ENCODE data around the gene EIF1B. TPM values are rescaled to one million over a fixed set of nuclear protein-coding genes. Genes with fewer than 3 reads are reported as not detected.

Gene EIF1B
- total RNA-seq, 1 experiment from 2014 or later = 25.0 TPM

DNA sequence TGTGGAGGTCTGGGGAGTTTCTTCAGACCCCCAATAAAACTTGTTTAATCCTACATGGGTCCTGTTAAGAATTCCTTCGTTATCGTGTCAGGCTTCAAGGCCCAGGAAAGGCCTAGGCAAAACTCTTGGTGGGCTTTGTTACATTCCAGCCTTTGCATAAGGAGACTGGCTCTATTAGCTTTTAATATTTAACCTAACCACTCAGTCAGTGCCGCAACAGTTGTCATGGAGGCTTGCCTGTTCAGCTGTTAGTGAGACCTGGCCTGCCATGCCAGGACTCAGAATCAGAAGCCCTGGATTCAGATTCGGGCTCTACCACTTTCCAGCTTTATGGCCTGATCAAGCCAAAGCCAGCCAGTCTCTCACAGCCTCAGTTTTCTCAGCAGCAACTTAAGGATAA is 19.6 kb downstream of the EIF1B start:
- in situ Hi-C loops (cut with HindIII; ENCODE audit: low pct_unique_long_range_greater_than_20kb, low sequenced_read_pairs) (no loop called here), intact Hi-C loops (cut with micrococcal nuclease; ENCODE audit: unreplicated experiment) (loop anchor here (5.0 kb wide), 2 partner anchors 123 to 253 kb away; no protein-coding TSS in a partner anchor)
- no peaks in the 10 kb centered on the region for H3K36me3 ChIP-seq (ENCODE audit: control insufficient read depth, insufficient read depth, low read length)
- ChIA-PET POLR2A (no interaction called here), CTCF (no interaction called here)
- no peak overlapping the region for H3K27ac ChIP-seq (ENCODE audit: low read length)
- TF ChIP-seq SIN3A (IDR thresholded peaks at IDR 0.05; ENCODE audit: borderline replicate concordance, insufficient read depth, low read depth, low read length) = no peak
- TF ChIP-seq, protein P1, sequence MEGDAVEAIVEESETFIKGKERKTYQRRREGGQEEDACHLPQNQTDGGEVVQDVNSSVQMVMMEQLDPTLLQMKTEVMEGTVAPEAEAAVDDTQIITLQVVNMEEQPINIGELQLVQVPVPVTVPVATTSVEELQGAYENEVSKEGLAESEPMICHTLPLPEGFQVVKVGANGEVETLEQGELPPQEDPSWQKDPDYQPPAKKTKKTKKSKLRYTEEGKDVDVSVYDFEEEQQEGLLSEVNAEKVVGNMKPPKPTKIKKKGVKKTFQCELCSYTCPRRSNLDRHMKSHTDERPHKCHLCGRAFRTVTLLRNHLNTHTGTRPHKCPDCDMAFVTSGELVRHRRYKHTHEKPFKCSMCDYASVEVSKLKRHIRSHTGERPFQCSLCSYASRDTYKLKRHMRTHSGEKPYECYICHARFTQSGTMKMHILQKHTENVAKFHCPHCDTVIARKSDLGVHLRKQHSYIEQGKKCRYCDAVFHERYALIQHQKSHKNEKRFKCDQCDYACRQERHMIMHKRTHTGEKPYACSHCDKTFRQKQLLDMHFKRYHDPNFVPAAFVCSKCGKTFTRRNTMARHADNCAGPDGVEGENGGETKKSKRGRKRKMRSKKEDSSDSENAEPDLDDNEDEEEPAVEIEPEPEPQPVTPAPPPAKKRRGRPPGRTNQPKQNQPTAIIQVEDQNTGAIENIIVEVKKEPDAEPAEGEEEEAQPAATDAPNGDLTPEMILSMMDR (IDR thresholded peaks at IDR 0.05) = no peak
- no peak for TF ChIP-seq TCF7L2 (IDR thresholded peaks at IDR 0.05; ENCODE audit: low read depth, low read length)
- no peak for TF ChIP-seq POLR2AphosphoS5 (IDR thresholded peaks at IDR 0.05; ENCODE audit: low read depth, low read length)
- TF ChIP-seq, protein P2, sequence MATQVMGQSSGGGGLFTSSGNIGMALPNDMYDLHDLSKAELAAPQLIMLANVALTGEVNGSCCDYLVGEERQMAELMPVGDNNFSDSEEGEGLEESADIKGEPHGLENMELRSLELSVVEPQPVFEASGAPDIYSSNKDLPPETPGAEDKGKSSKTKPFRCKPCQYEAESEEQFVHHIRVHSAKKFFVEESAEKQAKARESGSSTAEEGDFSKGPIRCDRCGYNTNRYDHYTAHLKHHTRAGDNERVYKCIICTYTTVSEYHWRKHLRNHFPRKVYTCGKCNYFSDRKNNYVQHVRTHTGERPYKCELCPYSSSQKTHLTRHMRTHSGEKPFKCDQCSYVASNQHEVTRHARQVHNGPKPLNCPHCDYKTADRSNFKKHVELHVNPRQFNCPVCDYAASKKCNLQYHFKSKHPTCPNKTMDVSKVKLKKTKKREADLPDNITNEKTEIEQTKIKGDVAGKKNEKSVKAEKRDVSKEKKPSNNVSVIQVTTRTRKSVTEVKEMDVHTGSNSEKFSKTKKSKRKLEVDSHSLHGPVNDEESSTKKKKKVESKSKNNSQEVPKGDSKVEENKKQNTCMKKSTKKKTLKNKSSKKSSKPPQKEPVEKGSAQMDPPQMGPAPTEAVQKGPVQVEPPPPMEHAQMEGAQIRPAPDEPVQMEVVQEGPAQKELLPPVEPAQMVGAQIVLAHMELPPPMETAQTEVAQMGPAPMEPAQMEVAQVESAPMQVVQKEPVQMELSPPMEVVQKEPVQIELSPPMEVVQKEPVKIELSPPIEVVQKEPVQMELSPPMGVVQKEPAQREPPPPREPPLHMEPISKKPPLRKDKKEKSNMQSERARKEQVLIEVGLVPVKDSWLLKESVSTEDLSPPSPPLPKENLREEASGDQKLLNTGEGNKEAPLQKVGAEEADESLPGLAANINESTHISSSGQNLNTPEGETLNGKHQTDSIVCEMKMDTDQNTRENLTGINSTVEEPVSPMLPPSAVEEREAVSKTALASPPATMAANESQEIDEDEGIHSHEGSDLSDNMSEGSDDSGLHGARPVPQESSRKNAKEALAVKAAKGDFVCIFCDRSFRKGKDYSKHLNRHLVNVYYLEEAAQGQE (IDR thresholded peaks at IDR 0.05; ENCODE audit: insufficient read depth in 1 of 2, low read depth in 2 of 2, low read length in 1 of 2) = no peak
- H3K27me3 ChIP-seq (ENCODE audit: control insufficient read depth, insufficient read depth, low read length) = no peaks in the 10 kb centered on the region
- ATAC-seq (no peak), DNase-seq (ENCODE audit: low read depth, low spot score) (no peak)
- H3K4me1 ChIP-seq (ENCODE audit: control insufficient read depth, insufficient read depth, low read length) = no peaks in the 10 kb centered on the region
- H3K4me3 ChIP-seq (ENCODE audit: low read depth in 2 of 2, low read length in 2 of 2) = no peak overlapping the region
- no peaks in the 10 kb centered on the region for H3K9me3 ChIP-seq (ENCODE audit: control insufficient read depth, insufficient read depth, low read depth, low read length)
- BruUV-seq (replicated peaks) = no TSS peak

DNA sequence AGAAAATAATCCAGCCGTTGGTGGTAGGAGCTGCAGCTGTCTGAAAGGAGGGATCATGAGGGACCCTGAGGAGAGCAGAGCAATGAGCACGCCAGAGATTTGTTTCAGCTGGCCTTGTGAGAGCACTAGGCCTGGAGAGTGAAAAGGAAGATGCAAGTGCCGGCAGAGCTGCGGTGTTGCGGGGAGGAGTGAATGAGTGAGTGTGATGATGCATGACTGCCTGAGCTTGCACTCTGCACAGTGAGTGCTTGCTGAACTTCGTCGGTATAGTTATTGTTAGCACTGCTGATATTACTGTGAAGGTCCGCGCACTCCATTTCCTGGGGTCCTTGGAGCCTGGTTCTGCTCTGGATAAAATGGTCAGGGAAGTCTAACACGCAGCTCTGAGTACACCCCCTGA is 23.2 kb downstream of the EIF1B start:
- intact Hi-C loops (cut with micrococcal nuclease; ENCODE audit: unreplicated experiment) (no loop called here), in situ Hi-C loops (cut with HindIII; ENCODE audit: low pct_unique_long_range_greater_than_20kb, low sequenced_read_pairs) (no loop called here)
- Histone ChIP-seq H3K9me3 (ENCODE audit: control insufficient read depth, insufficient read depth, low read depth, low read length) (no peaks in the 10 kb centered on the region), H3K4me3 (ENCODE audit: low read depth in 2 of 2, low read length in 2 of 2) (no peak overlapping the region), H3K36me3 (ENCODE audit: control insufficient read depth, insufficient read depth, low read length) (no peaks in the 10 kb centered on the region), H3K4me1 (ENCODE audit: control insufficient read depth, insufficient read depth, low read length) (no peaks in the 10 kb centered on the region), H3K27me3 (ENCODE audit: control insufficient read depth, insufficient read depth, low read length) (no peaks in the 10 kb centered on the region), H3K27ac (ENCODE audit: low read length) (no peak overlapping the region)
- CTCF ChIA-PET = no interaction called here
- DNase-seq (ENCODE audit: low read depth, low spot score) (no peak), ATAC-seq (no peak)
- POLR2A ChIA-PET = no interaction called here
- no TSS peak for BruUV-seq (replicated peaks)
- TF ChIP-seq TCF7L2 (IDR thresholded peaks at IDR 0.05; ENCODE audit: low read depth, low read length) = no peak
- TF ChIP-seq, protein P1 (IDR thresholded peaks at IDR 0.05) = no peak
- TF ChIP-seq, protein P2 (IDR thresholded peaks at IDR 0.05; ENCODE audit: insufficient read depth in 1 of 2, low read depth in 2 of 2, low read length in 1 of 2) = no peak
- no peak for TF ChIP-seq SIN3A (IDR thresholded peaks at IDR 0.05; ENCODE audit: borderline replicate concordance, insufficient read depth, low read depth, low read length)
- TF ChIP-seq POLR2AphosphoS5 (IDR thresholded peaks at IDR 0.05; ENCODE audit: low read depth, low read length) = no peak
